Duodenal mucosa (tissue), 2 donors: Measurements from ENCODE around the gene MACROD2.

Source experiments
- H3K27ac ChIP-seq: one replicate; pipeline ENCODE4 v1.7.0; 2013; ENCODE audit warnings: low read depth, low read length
- H3K27me3 ChIP-seq, 2 donors: one replicate each; pipeline ENCODE4 v1.7.0; 2013; ENCODE audit warnings: low read length in 2 of 2, control low read depth in 1 of 2; ENCODE audit not compliant: insufficient read depth in 2 of 2, control insufficient read depth in 1 of 2
- H3K36me3 ChIP-seq, 2 donors: one replicate each; pipeline ENCODE4 v1.7.0; 2013; ENCODE audit warnings: low read length in 2 of 2, control low read depth in 1 of 2; ENCODE audit not compliant: insufficient read depth in 2 of 2, control insufficient read depth in 1 of 2
- H3K4me1 ChIP-seq, 2 donors: one replicate each; pipeline ENCODE4 v1.7.0; 2013; ENCODE audit warnings: low read length in 2 of 2, control low read depth in 1 of 2; ENCODE audit not compliant: insufficient read depth in 2 of 2, control insufficient read depth in 1 of 2
- H3K4me3 ChIP-seq, 2 donors: one replicate each; pipeline ENCODE4 v1.7.0; 2013; ENCODE audit warnings: low read length in 2 of 2, low read depth in 1 of 2
- H3K9ac ChIP-seq, 2 donors: one replicate each; pipeline ENCODE4 v1.7.0; 2013; ENCODE audit warnings: low read length in 2 of 2, low read depth in 1 of 2
- H3K9me3 ChIP-seq, 2 donors: one replicate each; pipeline ENCODE4 v1.7.0; 2013; ENCODE audit warnings: low read length in 2 of 2, control low read depth in 1 of 2; ENCODE audit not compliant: control insufficient read depth in 1 of 2

MACROD2 gene

GRCh38 chr20:15380770-15381169 is 1385.5 kb downstream of the MACROD2 start:
- no peaks in the 10 kb centered on the region for H3K4me1 ChIP-seq
- H3K27ac ChIP-seq, result no peak overlapping the region
- H3K27me3 ChIP-seq, result no peaks in the 10 kb centered on the region
- H3K4me3 ChIP-seq, result no peak overlapping the region
- no peaks in the 10 kb centered on the region for H3K36me3 ChIP-seq
- no peak overlapping the region for H3K9ac ChIP-seq
- no peaks in the 10 kb centered on the region for H3K9me3 ChIP-seq

GRCh38 chr20:15387228-15387627 is 1391.9 kb downstream of the MACROD2 start:
- H3K36me3 ChIP-seq, result no peaks in the 10 kb centered on the region
- no peaks in the 10 kb centered on the region for H3K4me1 ChIP-seq
- no peak overlapping the region for H3K9ac ChIP-seq
- H3K4me3 ChIP-seq, result no peak overlapping the region
- H3K27me3 ChIP-seq, result no peaks in the 10 kb centered on the region
- no peaks in the 10 kb centered on the region for H3K9me3 ChIP-seq
- H3K27ac ChIP-seq, result no peak overlapping the region

- Histone ChIP-seq H3K4me1 (no peaks in the 10 kb centered on the region), H3K36me3 (no peaks in the 10 kb centered on the region), H3K9ac (no peak overlapping the region), H3K27ac (no peak overlapping the region), H3K4me3 (no peak overlapping the region), H3K9me3 (no peaks in the 10 kb centered on the region), H3K27me3 (no peaks in the 10 kb centered on the region)
Measured at GRCh38 chr20:15395457-15395856, 1400.1 kb downstream of the MACROD2 start.

GRCh38 chr20:15396026-15396425 is 1400.7 kb downstream of the MACROD2 start:
- no peaks in the 10 kb centered on the region for H3K4me1 ChIP-seq
- no peaks in the 10 kb centered on the region for H3K27me3 ChIP-seq
- no peak overlapping the region for H3K27ac ChIP-seq
- H3K9ac ChIP-seq, result no peak overlapping the region
- no peaks in the 10 kb centered on the region for H3K36me3 ChIP-seq
- H3K4me3 ChIP-seq, result no peak overlapping the region
- H3K9me3 ChIP-seq, result no peaks in the 10 kb centered on the region

GRCh38 chr20:15396900-15397299 is 1401.6 kb downstream of the MACROD2 start:
- Histone ChIP-seq H3K4me1 (no peaks in the 10 kb centered on the region), H3K36me3 (no peaks in the 10 kb centered on the region), H3K9ac (no peak overlapping the region), H3K4me3 (no peak overlapping the region), H3K9me3 (no peaks in the 10 kb centered on the region), H3K27ac (no peak overlapping the region), H3K27me3 (no peaks in the 10 kb centered on the region)

- Histone ChIP-seq H3K9me3 (no peaks in the 10 kb centered on the region), H3K27me3 (no peaks in the 10 kb centered on the region), H3K4me1 (no peaks in the 10 kb centered on the region), H3K27ac (no peak overlapping the region), H3K36me3 (no peaks in the 10 kb centered on the region), H3K4me3 (no peak overlapping the region), H3K9ac (no peak overlapping the region)
Measured at GRCh38 chr20:15399781-15400180, 1404.5 kb downstream of the MACROD2 start.

- Histone ChIP-seq H3K27me3 (no peaks in the 10 kb centered on the region), H3K4me3 (no peak overlapping the region), H3K9me3 (no peaks in the 10 kb centered on the region), H3K9ac (no peak overlapping the region), H3K27ac (no peak overlapping the region), H3K36me3 (no peaks in the 10 kb centered on the region), H3K4me1 (no peaks in the 10 kb centered on the region)
Measured at GRCh38 chr20:15406072-15406471, 1410.8 kb downstream of the MACROD2 start.

GRCh38 chr20:15411781-15412180 is 1416.5 kb downstream of the MACROD2 start:
- Histone ChIP-seq H3K27me3 (no peaks in the 10 kb centered on the region), H3K9ac (no peak overlapping the region), H3K36me3 (no peaks in the 10 kb centered on the region), H3K4me3 (no peak overlapping the region), H3K9me3 (no peaks in the 10 kb centered on the region), H3K4me1 (no peaks in the 10 kb centered on the region), H3K27ac (no peak overlapping the region)

- H3K9me3 ChIP-seq, result no peaks in the 10 kb centered on the region
- H3K4me3 ChIP-seq, result no peak overlapping the region
- H3K9ac ChIP-seq, result no peak overlapping the region
- H3K27ac ChIP-seq, result no peak overlapping the region
- no peaks in the 10 kb centered on the region for H3K4me1 ChIP-seq
- no peaks in the 10 kb centered on the region for H3K27me3 ChIP-seq
- H3K36me3 ChIP-seq, result no peaks in the 10 kb centered on the region
Measured at GRCh38 chr20:15415908-15416307, 1420.6 kb downstream of the MACROD2 start.

GRCh38 chr20:15419856-15420255 is 1424.5 kb downstream of the MACROD2 start:
- H3K27ac ChIP-seq, result no peak overlapping the region

GRCh38 chr20:15422966-15423365 is 1427.7 kb downstream of the MACROD2 start:
- Histone ChIP-seq H3K4me1 (no peaks in the 10 kb centered on the region), H3K27me3 (no peaks in the 10 kb centered on the region), H3K9ac (no peak overlapping the region), H3K36me3 (no peaks in the 10 kb centered on the region), H3K4me3 (no peak overlapping the region), H3K9me3 (no peaks in the 10 kb centered on the region), H3K27ac (no peak overlapping the region)

More at GRCh38 chr20:15419856-15420255, 1424.5 kb downstream of the MACROD2 start:
- H3K9ac ChIP-seq, result no peak overlapping the region
- no peaks in the 10 kb centered on the region for H3K27me3 ChIP-seq
- no peaks in the 10 kb centered on the region for H3K4me1 ChIP-seq
- no peaks in the 10 kb centered on the region for H3K9me3 ChIP-seq
- no peaks in the 10 kb centered on the region for H3K36me3 ChIP-seq
- no peak overlapping the region for H3K4me3 ChIP-seq
